Pancreas (tissue), 10 donors: ENCODE results near the gene ATXN1. TPM values are rescaled to one million over a fixed set of nuclear protein-coding genes. Genes with fewer than 3 reads are reported as not detected.
A peak's percentile ranks its signal among the peaks of the same experiment; 100 is the strongest.

Experiments used
- ATAC-seq, 4 donors: fragments of 200-7000 bp; cut with Tn5 transposase; one replicate each; pipeline versions ENCODE4 v1.8.0 to v1.9.1; 2020; ENCODE audit warnings: mild to moderate bottlenecking in 4 of 4, moderate library complexity in 4 of 4
- DNase-seq, 6 donors: peaks; one replicate each; pipeline ENCODE4 v3.0.0-alpha.2; 2020
- FAIRE-seq: peaks from 2 replicates; lab custom pipeline; 2012; peaks lifted over from hg19 to GRCh38; lab: Jason Lieb, UNC
- H3K27ac ChIP-seq, 4 donors: fragments of 200-600 bp; sonication (generic); 1 replicate in 3 of 4; 2 replicates in 1 of 4; pipeline versions ENCODE4 v1.5.0 to v1.8.0; 2020
- H3K27me3 ChIP-seq, 4 donors: fragments of 200-600 bp; one replicate each; pipeline ENCODE4 v1.8.0; 2021
- H3K36me3 ChIP-seq, 3 donors: fragments of 200-600 bp; sonication (generic) in 1 of 3; one replicate each; pipeline versions ENCODE4 v1.5.0 to v1.8.0; 2020 to 2021
- H3K4me1 ChIP-seq, 3 donors: fragments of 200-600 bp; one replicate each; pipeline ENCODE4 v1.8.0; 2021
- H3K4me3 ChIP-seq, 4 donors: fragments of 200-600 bp; sonication (generic) in 2 of 4; one replicate each; pipeline versions ENCODE4 v1.5.0 to v1.8.0; 2020 to 2021
- H3K9me3 ChIP-seq, 4 donors: fragments of 200-600 bp; one replicate each; pipeline ENCODE4 v1.8.0; 2021
- WGBS, 2 donors: extraction: QIAGEN DNeasy Blood & Tissue Kit; methylation state at CpG; one replicate each; pipeline ENCODE4 v1.1.7; 2013; 5-methylcytosine and 5-hydroxymethylcytosine counted together
- intact Hi-C, 3 donors: fragments of 100-400 bp; cut with DNase I; formaldehyde crosslinking; loops; one replicate each; pipeline versions ENCODE4 v1.11.1 to v1.14.2; 2022
- polyA plus RNA-seq, 2 donors: library from polyadenylated mRNA; stranded (reverse); fragments of 200-250 nt; gene quantifications; one replicate each; pipeline ENCODE4 v1.2.3, GENCODE V29; 2013
- total RNA-seq, 6 donors: library from RNA; stranded (reverse); fragmentation: NEBNext Ultra II Directional in 4 of 6; extraction: Animal tissue kit (Norgen Biotek cat#: 25700) in 4 of 6; gene quantifications; one replicate each; pipeline versions ENCODE4 v1.2.1 to v1.2.4, GENCODE V29; 2021 to 2023
- TF ChIP-seq, protein P1 (sequence below), 4 donors: fragments of 200-600 bp; sonication (generic) in 3 of 4; IDR thresholded peaks; one replicate each; pipeline versions ENCODE4 v1.5.0 to v1.8.0; 2021; ENCODE audit warnings: antibody characterized with exemption in 4 of 4
- donor health status: healthy with polysubstance abuse.
- donor health status: DM: no; HTN: no; CAD: no; lungs with moderate emphysema.
- donor health status: DM: no; HTN: no; CAD: no.
- donor health status: control.
- donor health status: control.
- donor health status: Bipolar disorder and iron deficiency.
- donor health status: DM: yes; HTN: yes; CAD: no.
- donor health status: DM: no; HTN: no; CAD: no.
- donor health status: DM: no; HTN: no; CAD: no.
- donor health status: DM: yes; HTN: yes; CAD: no.

The ATXN1 gene
- total and polyA plus RNA-seq, 8 donors = 4.9 to 38.6 (median 20.5) TPM

DNA sequence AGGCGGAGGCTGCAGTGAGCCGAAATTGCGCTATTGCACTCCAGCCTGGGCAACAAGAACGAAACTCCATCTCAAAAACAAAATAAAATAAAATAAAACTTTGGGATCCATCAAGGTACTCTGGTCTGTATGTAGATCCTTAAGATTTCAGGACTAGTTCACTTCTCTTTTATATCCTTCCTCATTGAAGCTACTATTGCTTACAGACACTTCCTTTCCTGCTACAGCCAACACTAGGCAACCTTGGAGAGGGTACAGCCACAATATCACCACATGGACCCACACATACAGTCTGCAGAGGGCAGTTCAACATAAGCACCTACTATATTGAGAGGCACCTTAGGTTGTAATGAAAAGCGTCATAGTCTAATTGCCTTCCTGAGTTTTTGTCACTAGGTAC, 113.3 kb downstream of the ATXN1 start:
- intact Hi-C loops = no loop called here
- ATAC-seq = peak in 1 of 4 donors; percentile 27
- DNase-seq = no peak
- TF ChIP-seq, protein P1, sequence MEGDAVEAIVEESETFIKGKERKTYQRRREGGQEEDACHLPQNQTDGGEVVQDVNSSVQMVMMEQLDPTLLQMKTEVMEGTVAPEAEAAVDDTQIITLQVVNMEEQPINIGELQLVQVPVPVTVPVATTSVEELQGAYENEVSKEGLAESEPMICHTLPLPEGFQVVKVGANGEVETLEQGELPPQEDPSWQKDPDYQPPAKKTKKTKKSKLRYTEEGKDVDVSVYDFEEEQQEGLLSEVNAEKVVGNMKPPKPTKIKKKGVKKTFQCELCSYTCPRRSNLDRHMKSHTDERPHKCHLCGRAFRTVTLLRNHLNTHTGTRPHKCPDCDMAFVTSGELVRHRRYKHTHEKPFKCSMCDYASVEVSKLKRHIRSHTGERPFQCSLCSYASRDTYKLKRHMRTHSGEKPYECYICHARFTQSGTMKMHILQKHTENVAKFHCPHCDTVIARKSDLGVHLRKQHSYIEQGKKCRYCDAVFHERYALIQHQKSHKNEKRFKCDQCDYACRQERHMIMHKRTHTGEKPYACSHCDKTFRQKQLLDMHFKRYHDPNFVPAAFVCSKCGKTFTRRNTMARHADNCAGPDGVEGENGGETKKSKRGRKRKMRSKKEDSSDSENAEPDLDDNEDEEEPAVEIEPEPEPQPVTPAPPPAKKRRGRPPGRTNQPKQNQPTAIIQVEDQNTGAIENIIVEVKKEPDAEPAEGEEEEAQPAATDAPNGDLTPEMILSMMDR (IDR thresholded peaks at IDR 0.05) = no peak
- FAIRE-seq = no peak
- Histone ChIP-seq H3K4me3 (no peak overlapping the region), H3K27me3 (no peaks in the 10 kb centered on the region), H3K36me3 (no peaks in the 10 kb centered on the region), H3K4me1 (no peaks in the 10 kb centered on the region), H3K9me3 (no peaks in the 10 kb centered on the region), H3K27ac (no peak overlapping the region)
- WGBS, 2 donors = 97 to 100% methylated on average over 5 of the region's 5 CpGs

DNA sequence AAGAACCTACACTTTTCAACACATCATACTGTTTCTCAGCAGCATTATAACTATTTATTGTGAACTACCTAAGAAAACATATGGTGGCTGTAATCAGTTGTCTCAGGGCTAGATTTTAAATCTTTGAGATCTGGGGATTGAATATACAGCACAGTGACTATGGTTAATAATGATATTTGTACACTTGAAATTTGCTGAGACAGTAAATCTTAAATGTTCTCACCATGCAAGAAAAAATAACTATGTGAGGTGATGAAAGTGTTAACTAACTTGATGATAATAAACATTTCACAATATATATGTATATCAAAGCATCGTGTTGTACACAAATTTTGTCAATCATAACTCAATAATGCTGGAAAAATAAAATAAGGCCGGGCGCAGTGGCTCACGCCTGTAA, 113.8 kb downstream of the ATXN1 start:
- DNase-seq (no peak), ATAC-seq (no peak), FAIRE-seq (no peak)
- no peaks in the 10 kb centered on the region for H3K9me3 ChIP-seq
- 84 to 86% methylated on average over 4 of the region's 4 CpGs for WGBS, 2 donors
- TF ChIP-seq, protein P1 (IDR thresholded peaks at IDR 0.05) = no peak
- H3K36me3 ChIP-seq = no peaks in the 10 kb centered on the region
- H3K4me1 ChIP-seq = no peaks in the 10 kb centered on the region
- no peak overlapping the region for H3K4me3 ChIP-seq
- no peak overlapping the region for H3K27ac ChIP-seq
- H3K27me3 ChIP-seq = no peaks in the 10 kb centered on the region
- intact Hi-C loops = no loop called here

DNA sequence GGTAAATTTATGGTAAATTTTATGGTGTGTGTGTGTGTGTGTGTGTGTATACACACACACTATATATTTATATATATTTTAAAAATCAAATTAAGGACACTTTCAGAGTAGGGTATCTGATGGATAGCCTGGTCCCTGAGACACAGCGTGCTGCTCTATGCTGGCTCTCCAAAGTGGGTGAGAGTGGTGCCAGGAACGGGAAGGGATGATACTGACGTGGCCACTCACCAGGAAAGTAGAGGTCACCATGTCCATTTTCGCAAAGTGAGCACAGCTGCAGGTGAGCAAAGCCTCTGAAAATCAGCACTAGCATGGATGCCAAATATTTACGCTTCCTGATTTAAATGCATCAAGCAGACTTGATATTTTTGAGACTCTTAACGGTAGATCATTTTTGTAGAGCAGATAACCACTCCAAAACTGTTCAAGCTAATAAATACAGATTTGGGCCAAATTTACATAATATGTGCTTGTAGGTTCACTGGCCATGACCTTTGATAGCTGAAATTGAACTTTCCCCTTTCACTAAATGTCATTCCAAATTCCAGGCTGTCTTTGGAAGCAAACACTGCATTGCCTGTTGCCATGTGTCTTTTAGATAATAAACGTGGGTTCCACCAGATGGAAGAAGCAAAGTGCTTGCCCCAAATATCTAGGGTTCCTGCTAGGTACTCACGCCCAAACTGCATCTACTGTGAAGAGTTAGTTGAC, 116.6 kb downstream of the ATXN1 start:
- TF ChIP-seq, protein P1 (IDR thresholded peaks at IDR 0.05) = no peak
- Histone ChIP-seq H3K36me3 (no peaks in the 10 kb centered on the region), H3K4me3 (no peak overlapping the region), H3K27me3 (no peaks in the 10 kb centered on the region), H3K27ac (no peak overlapping the region), H3K9me3 (no peaks in the 10 kb centered on the region), H3K4me1 (no peaks in the 10 kb centered on the region)
- 86% methylated on average over 8 of the region's 8 CpGs for WGBS, 2 donors
- intact Hi-C loops = no loop called here
- DNase-seq = no peak
- no peak for FAIRE-seq
- ATAC-seq = no peak

DNA sequence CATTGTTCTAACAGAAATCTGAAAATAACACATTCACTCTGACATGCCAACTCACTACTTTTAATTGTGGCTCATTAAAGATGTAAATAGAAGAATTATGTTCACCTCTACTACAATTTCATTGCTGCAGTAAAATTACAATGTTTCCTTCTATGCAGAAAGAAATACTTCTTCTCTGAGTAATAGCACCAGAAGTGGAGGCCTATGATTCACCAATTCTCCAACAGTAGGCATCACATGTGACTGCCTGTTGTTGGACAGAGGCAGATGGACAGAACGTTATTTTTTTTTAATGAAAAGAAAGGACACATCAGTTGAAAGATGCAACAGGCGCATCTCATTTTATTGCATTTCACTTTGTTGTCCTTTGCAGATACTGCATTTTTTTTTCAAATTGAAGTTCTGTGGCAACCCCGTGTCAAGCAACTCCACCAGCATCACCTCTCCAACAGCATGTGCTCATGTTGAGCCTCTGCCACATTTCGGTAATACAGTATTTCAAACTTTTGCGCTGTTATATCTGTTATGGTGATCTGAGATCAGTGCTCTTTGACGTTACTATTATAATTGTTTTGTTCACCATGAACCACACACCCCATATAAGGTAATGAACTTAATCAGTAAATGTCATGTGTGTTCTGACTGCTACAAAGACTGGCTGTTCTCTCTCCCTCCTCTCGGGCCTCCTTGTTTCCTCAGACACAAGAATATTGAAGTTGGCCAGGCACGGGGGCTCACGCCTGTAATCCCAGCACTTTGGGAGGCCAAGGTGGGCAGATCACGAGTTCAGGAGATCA, 121.4 kb downstream of the ATXN1 start:
- Histone ChIP-seq H3K27me3 (no peaks in the 10 kb centered on the region), H3K36me3 (no peaks in the 10 kb centered on the region), H3K4me3 (no peak overlapping the region), H3K27ac (no peak overlapping the region), H3K9me3 (no peaks in the 10 kb centered on the region), H3K4me1 (no peaks in the 10 kb centered on the region)
- DNase-seq (no peak), FAIRE-seq (no peak), ATAC-seq (no peak)
- intact Hi-C loops = no loop called here
- TF ChIP-seq, protein P1 (IDR thresholded peaks at IDR 0.05) = no peak
- 92 to 95% methylated on average over 10 of the region's 10 CpGs for WGBS, 2 donors

DNA sequence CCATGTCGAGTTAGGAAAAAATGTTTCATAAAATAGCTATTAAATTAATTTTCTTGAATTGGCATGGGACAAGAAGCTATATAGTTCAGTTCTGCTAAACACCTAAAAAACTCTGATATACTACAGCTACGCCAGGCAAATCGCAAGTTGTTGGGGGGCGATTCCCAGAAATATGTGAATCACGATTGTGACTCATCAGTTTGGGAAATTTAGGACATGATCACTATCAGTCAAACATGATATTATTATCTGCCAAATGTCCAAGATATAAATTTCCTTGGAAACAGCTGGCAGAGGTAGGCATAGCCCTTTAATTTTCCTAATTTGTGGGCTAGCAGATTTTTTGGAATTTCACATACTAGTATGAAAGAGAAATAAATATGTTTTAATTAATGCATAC, 123.6 kb downstream of the ATXN1 start:
- no peak overlapping the region for H3K27ac ChIP-seq
- TF ChIP-seq, protein P1 (IDR thresholded peaks at IDR 0.05) = no peak
- ATAC-seq = no peak
- H3K4me1 ChIP-seq = no peaks in the 10 kb centered on the region
- intact Hi-C loops = no loop called here
- H3K4me3 ChIP-seq = no peak overlapping the region
- no peak for FAIRE-seq
- WGBS, 2 donors = 80 to 97% methylated on average over 5 of the region's 5 CpGs
- no peaks in the 10 kb centered on the region for H3K27me3 ChIP-seq
- no peak for DNase-seq
- no peaks in the 10 kb centered on the region for H3K36me3 ChIP-seq
- H3K9me3 ChIP-seq = no peaks in the 10 kb centered on the region
